NB4 (cell line): ENCODE data around the gene N4BP2L2.

Experiments used
- MYC ChIP-seq: IDR thresholded peaks from 2 replicates; pipeline ENCODE4 v1.6.1; 2011; ENCODE audit warnings: low read depth, low read length
- POLR2A ChIP-seq: IDR thresholded peaks from 2 replicates; pipeline ENCODE4 v1.6.1; 2011; ENCODE audit warnings: mild to moderate bottlenecking; ENCODE audit not compliant: insufficient read length; ENCODE audit errors: extremely low read depth
- TF ChIP-seq, protein P1 (sequence below): IDR thresholded peaks from one replicate; pipeline ENCODE4 v1.5.1; 2012; ENCODE audit warnings: low read depth, low read length

DNA sequence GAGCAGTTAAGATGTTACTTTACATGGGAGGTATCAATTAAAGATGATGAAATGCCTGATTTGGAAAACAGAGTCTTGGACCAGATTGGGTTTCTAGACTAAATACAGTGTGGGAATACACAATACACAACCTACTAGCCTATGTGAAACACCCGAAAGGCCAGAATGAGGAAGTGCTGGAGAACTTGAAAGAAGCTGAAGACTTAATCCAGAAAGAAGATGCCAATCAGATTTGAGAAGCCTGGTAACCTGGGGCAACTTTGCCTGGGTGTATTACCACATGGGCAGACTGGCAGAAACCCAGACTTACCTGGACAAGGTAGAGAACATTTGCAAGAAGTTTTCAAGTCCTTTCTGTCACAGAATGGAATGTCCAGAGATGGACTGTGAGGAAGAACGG lies 153.9 kb downstream of the N4BP2L2 start:
- TF ChIP-seq, protein P1, sequence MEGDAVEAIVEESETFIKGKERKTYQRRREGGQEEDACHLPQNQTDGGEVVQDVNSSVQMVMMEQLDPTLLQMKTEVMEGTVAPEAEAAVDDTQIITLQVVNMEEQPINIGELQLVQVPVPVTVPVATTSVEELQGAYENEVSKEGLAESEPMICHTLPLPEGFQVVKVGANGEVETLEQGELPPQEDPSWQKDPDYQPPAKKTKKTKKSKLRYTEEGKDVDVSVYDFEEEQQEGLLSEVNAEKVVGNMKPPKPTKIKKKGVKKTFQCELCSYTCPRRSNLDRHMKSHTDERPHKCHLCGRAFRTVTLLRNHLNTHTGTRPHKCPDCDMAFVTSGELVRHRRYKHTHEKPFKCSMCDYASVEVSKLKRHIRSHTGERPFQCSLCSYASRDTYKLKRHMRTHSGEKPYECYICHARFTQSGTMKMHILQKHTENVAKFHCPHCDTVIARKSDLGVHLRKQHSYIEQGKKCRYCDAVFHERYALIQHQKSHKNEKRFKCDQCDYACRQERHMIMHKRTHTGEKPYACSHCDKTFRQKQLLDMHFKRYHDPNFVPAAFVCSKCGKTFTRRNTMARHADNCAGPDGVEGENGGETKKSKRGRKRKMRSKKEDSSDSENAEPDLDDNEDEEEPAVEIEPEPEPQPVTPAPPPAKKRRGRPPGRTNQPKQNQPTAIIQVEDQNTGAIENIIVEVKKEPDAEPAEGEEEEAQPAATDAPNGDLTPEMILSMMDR: no peak
- no peak for TF ChIP-seq MYC
- TF ChIP-seq POLR2A: no peak
